SW480 (cell line): Measurements from ENCODE around the gene GTPBP1.
A peak's percentile ranks its signal among the peaks of the same experiment; 100 is the strongest.

ENCODE experiments used
- DNase-seq: peaks from one replicate; pipeline ENCODE4 v3.0.0-alpha.2; 2016; ENCODE audit warnings: low spot score

Gene GTPBP1

GRCh38 chr22:38761202-38762162 lies 55.7 kb downstream of the GTPBP1 start:
- no peak for DNase-seq

DNA sequence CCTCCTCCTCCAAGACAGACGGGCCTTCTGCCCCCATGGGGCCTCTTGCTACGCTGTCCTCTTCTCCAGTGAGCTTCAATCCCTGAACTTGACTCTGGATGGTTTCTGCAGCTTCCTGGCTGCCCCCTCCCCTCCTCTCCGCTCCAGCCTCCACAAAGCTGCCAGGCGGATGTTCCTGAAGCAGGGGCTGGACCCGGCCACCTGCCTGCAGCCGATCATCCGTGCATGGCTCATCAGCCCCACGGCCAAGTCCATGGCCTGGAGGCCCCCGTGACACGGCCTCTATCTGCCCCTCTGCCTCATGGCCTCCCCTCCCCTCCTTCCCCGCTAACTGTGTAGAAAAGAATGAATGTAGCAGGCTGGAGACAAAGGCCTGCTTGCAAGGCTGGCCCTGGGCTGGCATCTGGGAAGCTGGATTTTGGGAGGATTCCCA lies 56.8 kb downstream of the GTPBP1 start:
- no peak for DNase-seq

DNA sequence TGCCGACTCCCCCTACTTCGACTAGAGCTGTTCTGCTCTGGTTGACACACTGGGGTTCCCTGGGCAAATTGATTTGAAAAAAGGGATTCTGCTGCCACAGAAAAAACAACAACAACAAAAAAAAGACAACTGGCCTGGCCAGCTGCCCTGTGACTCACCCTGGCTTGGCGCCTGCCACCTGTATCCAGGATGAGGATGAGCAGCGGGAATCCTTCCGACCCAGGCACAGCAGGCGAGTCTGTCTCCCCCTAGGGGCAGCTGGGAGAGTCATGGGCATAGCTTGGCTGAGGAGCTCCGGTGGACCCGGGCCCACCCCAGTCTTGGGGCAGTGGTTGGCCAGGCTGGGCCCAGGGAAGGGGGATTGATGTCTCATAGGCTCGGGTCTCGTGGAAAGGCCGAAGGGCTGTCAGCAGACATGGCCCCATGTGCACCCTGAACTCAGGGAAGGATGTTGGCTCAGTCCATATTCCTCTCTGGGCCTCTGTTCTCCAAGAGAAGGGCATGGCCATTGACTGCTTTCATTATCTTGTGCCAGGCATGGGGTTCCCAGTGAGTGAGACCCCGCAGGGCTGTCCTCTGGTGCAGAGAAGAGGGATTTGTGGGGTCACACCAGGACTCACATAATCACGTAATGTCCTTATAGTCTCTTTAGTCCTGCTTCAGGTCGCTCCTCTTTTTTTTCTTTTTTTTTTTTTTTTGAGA lies 60.5 kb downstream of the GTPBP1 start:
- DNase-seq = peak; percentile 81

GRCh38 chr22:38767313-38767712 lies 61.6 kb downstream of the GTPBP1 start:
- no peak for DNase-seq

DNA sequence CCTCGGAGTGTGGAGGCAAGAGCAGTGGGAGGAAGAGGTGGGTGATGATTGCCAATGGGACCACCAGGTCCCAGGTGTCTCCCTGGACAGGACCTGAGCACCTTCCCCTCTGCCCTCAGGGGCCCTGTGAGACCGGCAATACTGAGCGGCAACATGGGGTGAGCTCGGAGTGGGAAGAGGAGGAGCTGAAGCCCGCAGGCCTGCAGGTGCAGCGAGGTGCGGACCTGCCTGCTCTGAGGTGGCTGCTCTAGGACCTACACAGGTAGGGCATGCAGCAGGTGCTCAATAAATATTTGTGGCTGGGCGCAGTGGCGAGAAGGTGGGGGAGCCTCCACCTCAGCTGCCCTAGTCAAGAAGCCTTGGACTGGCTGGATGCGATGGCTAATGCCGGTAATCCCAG lies 62.3 kb downstream of the GTPBP1 start:
- DNase-seq = no peak

GRCh38 chr22:38770257-38770949 lies 64.7 kb downstream of the GTPBP1 start:
- DNase-seq = no peak

GRCh38 chr22:38772623-38772873 lies 66.8 kb downstream of the GTPBP1 start:
- no peak for DNase-seq

DNA sequence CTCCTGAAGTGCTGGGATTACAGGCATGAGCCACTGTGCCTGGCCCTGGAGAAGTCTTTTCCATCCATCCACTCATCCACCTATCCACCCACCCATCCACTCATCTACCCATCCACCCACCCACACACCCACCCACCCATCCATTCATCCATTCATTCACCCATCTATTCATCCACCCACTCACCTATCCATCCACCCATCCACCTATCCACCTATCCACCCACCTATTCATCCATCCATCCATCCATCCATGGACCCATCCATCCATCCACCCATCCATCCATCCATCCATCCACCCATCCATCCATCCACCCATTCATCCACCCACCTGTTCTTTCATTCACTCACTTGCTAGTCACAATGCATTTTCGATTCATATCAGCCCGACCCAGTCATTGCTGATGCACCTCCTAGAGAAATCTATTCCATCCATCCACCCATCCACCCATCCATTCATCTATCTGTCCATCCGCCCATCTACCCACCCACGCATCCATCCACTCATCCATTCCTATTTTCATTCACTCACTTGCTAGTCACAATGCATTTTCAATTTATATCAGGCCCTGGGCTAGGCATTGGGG lies 67.7 kb downstream of the GTPBP1 start:
- no peak for DNase-seq

- DNase-seq = no peak
Observed at GRCh38 chr22:38774496-38775166, 68.9 kb downstream of the GTPBP1 start.

DNA sequence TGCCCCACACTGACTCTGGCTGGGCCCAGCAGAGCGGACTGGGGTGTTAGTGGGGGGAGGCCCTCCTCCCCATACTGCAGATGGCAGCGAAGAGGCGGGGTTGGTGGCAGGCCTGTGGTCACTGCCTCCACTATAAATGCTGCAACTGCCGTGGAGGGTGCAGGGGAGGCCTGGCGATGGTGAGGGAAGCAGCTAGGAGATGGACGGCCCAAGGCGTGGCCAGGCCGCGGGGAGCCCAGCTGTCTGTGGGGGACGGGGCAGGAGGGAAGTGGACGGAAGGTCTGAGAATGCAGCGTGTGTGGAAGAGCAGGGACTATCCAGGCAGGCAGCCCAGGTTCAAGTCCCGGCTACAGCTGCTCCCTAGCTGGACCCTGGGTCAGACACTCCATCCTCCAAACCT lies 69.9 kb downstream of the GTPBP1 start:
- no peak for DNase-seq

DNA sequence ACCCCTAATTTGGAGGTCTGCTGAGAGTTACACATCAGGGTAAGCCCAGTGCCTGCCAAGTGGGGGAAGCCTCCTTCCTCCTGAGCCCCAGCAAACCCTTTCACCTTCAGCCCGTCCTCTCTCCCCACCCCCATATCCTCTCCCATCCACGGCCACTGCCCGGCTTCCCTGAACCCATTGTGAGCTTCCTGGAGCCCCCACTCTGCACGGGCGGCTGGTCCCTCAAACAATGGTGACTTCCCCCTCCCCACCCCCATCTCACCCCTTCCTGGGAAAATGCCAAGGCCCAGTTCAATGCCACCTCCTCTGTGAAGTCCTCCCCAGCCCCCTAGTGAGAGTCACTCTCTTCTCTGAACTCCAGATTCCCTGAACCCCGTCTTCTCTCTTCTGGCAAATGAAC lies 70.3 kb downstream of the GTPBP1 start:
- DNase-seq = no peak

DNA sequence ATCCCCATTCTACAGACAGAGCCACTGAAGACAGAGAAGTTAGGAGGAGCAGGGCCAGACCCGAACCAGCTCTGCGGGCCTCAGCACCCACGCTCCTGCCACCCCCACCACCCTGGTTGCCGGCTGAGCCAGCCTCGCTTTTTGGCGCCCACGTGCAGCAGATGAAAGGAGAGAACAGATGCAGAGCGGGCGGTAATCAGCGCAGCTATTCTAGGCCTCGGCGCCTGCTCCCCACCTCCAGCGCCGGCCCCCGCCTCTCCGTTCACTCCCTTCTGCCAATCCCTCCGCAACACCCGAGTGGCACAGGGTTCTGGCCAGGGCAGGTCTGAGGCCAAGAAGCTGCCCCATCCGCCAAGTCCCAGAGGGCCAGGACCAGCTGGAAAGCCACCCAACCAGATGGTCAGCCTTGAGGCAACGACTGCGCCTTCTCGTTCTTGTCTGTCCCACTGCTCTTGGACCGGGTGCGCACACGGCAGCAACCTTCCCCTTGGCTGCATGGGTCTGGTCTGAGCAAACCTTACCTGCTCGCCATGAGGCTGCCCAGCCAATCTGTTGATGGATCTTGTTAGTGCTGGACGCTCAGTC lies 71.4 kb downstream of the GTPBP1 start:
- DNase-seq = no peak

DNA sequence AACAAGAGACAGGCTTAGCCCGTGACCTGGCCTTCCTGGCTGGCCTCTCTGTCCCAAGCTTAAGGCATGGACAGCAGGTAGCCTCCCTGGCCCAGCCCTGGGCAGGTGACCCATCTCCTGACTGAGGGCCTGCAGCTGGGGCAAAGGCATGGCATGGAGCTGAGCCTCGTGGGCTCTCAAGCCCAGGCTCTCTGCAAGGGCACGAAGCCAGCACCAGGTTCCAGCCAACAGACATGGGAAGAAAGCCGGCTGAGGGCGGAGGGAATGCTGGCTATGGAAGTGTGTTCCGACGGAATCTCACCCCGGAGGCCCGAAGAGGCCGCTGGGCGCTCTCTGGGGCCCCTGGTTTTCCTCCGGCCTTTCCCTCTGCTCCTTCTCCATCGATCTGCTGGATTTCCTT lies 75.3 kb downstream of the GTPBP1 start:
- no peak for DNase-seq

DNA sequence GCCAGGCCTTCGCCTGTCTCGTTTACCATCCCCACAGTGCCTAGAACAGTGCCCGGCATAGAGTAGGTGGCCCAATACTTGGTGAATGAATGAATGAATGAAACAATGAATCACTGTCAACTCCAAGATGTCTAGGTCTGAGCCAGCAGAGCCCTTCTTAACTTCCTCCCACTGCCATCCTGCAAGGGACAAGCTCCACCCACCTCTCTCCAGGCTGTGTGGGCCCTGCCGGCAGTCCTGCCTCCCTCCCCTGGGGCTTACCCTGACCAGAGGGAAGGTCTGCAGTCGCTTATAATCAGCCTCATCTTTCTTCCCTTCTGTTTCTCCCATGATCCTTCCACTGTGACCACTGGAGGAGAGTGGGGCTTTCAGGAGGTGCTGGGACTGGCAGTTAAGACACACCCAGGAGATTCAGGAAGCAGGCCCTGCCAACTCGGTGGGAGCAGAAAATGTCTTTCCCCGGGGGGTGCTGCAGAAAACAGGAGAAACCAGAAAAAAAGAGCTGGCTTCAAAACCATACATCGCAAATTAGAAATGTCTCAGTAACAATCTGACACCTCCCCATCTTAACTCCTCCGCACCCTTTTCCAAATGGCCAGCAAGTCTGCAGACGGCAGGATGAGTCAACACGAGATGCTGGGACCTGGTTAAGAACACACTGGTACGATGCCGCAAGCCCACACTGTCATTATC lies 76.8 kb downstream of the GTPBP1 start:
- DNase-seq = no peak
